ENCODE data around the gene DAW1. TPM values are rescaled to one million over a fixed set of nuclear protein-coding genes. Genes with fewer than 3 reads are reported as not detected.
A peak's percentile ranks its signal among the peaks of the same experiment; 100 is the strongest.

DAW1 gene
- total RNA-seq, 1 donor from 2014 or later = not detected

- Histone ChIP-seq H3K9me3 (no peaks in the 10 kb centered on the region), H3K27me3 (no peaks in the 10 kb centered on the region), H3K36me3 (no peaks in the 10 kb centered on the region), H3K4me1 (no peaks in the 10 kb centered on the region), H3K27ac (no peak overlapping the region), H3K4me3 (no peak overlapping the region)
- intact Hi-C loops (cut with DNase I) = no loop called here
- TF ChIP-seq POLR2A (IDR thresholded peaks at IDR 0.05) = no peak
- TF ChIP-seq POLR2AphosphoS5 (IDR thresholded peaks at IDR 0.05; ENCODE audit: insufficient read depth in 1 of 2, low read depth in 1 of 2) = no peak
- TF ChIP-seq CTCF (IDR thresholded peaks at IDR 0.05) = no peak
- DNase-seq (ENCODE audit: extremely low spot score in 2 of 2) = no peak
Observed at GRCh38 chr2:227889336-227889735, 17.9 kb downstream of the DAW1 start.

- no peaks in the 10 kb centered on the region for H3K27me3 ChIP-seq
- intact Hi-C loops (cut with DNase I) = no loop called here
- no peaks in the 10 kb centered on the region for H3K9me3 ChIP-seq
Observed at GRCh38 chr2:227890495-227891079, 19.2 kb downstream of the DAW1 start.

DNA sequence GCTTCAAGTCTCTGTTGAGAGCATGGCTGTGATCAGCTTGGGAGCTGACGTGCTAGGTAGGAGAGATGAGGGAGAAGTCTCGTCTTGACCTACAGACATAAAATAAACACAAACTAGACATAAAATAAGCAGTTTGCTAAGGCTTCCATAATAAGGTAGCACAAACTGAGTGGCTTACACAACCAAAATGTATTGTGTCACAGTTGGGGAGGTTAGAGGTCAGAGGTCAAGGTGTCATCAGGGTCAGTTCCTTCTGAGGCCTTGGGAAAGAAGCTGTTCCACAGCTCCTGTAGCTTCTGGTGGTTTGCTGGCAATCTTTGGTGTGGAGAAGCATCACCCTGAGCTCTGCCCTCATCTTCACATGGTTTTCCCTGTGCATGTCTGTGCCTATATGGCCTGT, 20.2 kb downstream of the DAW1 start:
- no peaks in the 10 kb centered on the region for H3K36me3 ChIP-seq
- H3K4me1 ChIP-seq = no peaks in the 10 kb centered on the region
- intact Hi-C loops (cut with DNase I) = no loop called here
- H3K4me3 ChIP-seq = no peak overlapping the region
- no peak overlapping the region for H3K27ac ChIP-seq
- no peak for DNase-seq (ENCODE audit: extremely low spot score in 2 of 2)
- H3K27me3 ChIP-seq = no peaks in the 10 kb centered on the region
- no peaks in the 10 kb centered on the region for H3K9me3 ChIP-seq
- no peak for TF ChIP-seq POLR2A (IDR thresholded peaks at IDR 0.05)
- no peak for TF ChIP-seq CTCF (IDR thresholded peaks at IDR 0.05)
- TF ChIP-seq POLR2AphosphoS5 (IDR thresholded peaks at IDR 0.05; ENCODE audit: insufficient read depth in 1 of 2, low read depth in 1 of 2) = no peak

More at GRCh38 chr2:227890495-227891079, 19.2 kb downstream of the DAW1 start:
- Histone ChIP-seq H3K4me3 (no peak overlapping the region), H3K4me1 (no peaks in the 10 kb centered on the region), H3K36me3 (no peaks in the 10 kb centered on the region), H3K27ac (no peak overlapping the region)
- TF ChIP-seq POLR2A (IDR thresholded peaks at IDR 0.05) (no peak), CTCF (IDR thresholded peaks at IDR 0.05) (peak; percentile 30 to 52 (median 49)), POLR2AphosphoS5 (IDR thresholded peaks at IDR 0.05; ENCODE audit: insufficient read depth in 1 of 2, low read depth in 1 of 2) (peak in 1 of 2 donors; percentile 15)
- DNase-seq (ENCODE audit: extremely low spot score in 2 of 2) = no peak

DNA sequence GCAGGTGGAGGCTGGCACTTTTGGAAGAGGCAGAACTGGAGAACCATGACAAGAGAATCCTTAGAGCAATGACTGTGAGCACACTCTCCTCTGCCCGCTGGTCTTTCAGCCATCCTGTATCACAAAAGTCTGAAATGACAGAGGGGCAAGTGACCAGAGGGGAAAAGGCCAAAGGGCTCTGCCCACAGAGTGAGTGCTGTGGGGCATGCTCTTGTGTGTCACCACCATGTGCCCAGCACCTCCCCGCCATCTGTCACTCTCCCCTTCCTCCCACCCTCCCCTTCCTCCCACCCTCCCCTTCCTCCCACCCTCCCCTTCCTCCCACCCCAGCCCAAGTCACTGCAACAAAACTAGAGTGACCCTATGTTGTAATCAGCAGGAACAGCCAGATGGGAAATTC, 31.9 kb downstream of the DAW1 start:
- H3K4me1 ChIP-seq = no peaks in the 10 kb centered on the region
- TF ChIP-seq CTCF (IDR thresholded peaks at IDR 0.05) (no peak), POLR2A (IDR thresholded peaks at IDR 0.05) (no peak), POLR2AphosphoS5 (IDR thresholded peaks at IDR 0.05; ENCODE audit: insufficient read depth in 1 of 2, low read depth in 1 of 2) (no peak)
- no peaks in the 10 kb centered on the region for H3K36me3 ChIP-seq
- H3K27me3 ChIP-seq = no peaks in the 10 kb centered on the region
- DNase-seq (ENCODE audit: extremely low spot score in 2 of 2) = no peak
- intact Hi-C loops (cut with DNase I) = no loop called here
- no peak overlapping the region for H3K4me3 ChIP-seq
- no peak overlapping the region for H3K27ac ChIP-seq
- no peaks in the 10 kb centered on the region for H3K9me3 ChIP-seq

GRCh38 chr2:227906991-227907390, 35.6 kb downstream of the DAW1 start:
- H3K27ac ChIP-seq = no peak overlapping the region
- H3K9me3 ChIP-seq = no peaks in the 10 kb centered on the region
- intact Hi-C loops (cut with DNase I) = no loop called here
- no peaks in the 10 kb centered on the region for H3K27me3 ChIP-seq
- H3K4me3 ChIP-seq = no peak overlapping the region
- no peak for TF ChIP-seq CTCF (IDR thresholded peaks at IDR 0.05)
- TF ChIP-seq POLR2A (IDR thresholded peaks at IDR 0.05) = no peak
- no peak for TF ChIP-seq POLR2AphosphoS5 (IDR thresholded peaks at IDR 0.05; ENCODE audit: insufficient read depth in 1 of 2, low read depth in 1 of 2)
- H3K4me1 ChIP-seq = no peaks in the 10 kb centered on the region
- no peaks in the 10 kb centered on the region for H3K36me3 ChIP-seq
- DNase-seq (ENCODE audit: extremely low spot score in 2 of 2) = no peak
